ENCODE measurements around the gene CEP128. TPM values are rescaled to one million over a fixed set of nuclear protein-coding genes. Genes with fewer than 3 reads are reported as not detected.

CEP128 gene
- total RNA-seq, 1 experiment from 2014 or later: 9.5 TPM

DNA sequence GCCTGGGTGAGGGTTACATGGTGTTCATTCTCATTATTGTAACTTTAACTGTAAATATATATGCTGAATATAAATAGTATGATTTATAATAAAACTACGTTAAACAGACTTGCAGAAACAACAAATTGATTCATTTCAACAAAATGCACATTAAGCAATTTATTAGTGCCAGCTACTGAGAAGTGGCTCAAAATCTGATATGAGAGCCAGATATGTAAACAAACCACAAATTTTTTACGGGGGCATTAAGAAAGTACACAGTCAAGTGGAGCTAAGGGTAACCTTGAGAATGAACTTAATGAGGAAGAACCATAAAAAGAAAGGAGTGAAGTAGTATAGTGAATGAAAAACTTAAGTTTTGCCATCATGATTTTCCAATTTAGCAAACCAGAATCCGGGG is 40.3 kb downstream of the CEP128 start:
- no peak for DNase-seq (ENCODE audit: low read depth)

DNA sequence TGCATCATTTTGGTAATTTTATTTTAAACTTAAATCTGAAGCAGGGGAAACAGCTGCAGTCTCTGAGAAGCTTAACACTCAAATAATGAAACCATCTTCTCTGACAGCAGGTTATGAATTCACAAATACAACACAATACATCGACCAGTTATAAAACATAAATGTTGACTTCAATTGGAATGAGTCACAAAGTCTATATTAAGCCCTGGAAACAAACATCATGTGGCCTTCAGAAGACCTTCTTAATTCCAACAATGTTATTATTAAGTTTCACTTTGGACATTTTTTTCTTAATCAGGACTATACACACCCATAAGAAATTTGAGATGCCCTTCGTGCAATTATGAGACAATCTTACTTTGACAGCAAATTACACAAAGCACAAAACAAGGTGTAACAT is 68.9 kb downstream of the CEP128 start:
- DNase-seq (ENCODE audit: low read depth): no peak

DNA sequence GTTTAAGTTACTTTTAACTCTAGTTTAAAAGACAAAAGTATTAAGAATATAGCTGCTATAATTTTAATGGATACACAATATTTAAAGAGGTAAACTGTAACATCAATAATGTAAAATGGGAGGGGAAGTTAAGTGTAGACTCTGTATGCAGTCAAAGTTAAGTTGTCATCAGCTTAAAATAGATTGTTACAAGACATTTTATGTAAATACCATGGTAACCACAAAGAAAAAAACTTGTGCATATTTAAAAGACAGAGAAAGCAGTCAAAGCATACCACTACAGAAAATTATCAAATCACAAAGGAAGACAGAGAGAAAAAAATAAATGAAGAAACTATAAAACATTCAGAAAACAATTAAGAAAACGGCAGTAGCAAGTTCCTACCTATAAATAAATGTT is 73.3 kb downstream of the CEP128 start:
- DNase-seq (ENCODE audit: low read depth): no peak

DNA sequence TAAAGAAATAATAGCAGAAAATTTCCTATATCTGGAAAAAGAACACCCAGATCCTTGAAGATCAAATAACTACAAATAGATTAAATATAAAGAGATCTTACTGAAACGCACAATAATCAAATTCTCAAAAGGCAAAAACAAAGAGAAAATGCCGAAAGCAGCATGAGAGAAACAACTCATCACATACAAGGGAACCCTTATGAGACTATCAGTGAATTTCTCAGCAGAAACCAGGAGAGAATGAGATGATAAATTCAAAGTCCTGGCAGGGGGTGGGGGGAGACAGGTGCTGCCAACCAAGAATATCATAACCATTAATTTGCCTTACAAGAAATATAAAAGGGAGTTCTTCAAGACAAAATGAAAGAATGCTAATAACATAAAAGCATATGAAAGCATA is 73.7 kb downstream of the CEP128 start:
- DNase-seq (ENCODE audit: low read depth): no peak

DNA sequence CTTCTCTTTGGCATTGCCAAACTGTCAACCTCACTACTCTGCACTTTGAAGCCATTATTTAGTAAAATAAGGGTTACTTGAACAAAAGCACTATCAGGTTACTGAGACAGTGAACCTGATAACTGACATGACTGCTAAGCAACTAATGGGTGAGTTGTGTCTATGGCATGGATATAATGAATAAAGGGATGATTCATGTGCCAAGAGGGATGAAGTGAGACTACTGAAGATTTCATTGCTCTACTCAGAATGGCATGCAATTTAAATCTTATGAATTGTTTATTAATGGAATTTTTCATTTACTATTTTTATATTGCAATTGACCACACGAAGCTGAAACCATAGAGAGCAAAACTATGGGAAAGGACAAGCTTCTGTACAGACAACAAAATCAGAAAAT is 74.4 kb downstream of the CEP128 start:
- no peak for DNase-seq (ENCODE audit: low read depth)

DNA sequence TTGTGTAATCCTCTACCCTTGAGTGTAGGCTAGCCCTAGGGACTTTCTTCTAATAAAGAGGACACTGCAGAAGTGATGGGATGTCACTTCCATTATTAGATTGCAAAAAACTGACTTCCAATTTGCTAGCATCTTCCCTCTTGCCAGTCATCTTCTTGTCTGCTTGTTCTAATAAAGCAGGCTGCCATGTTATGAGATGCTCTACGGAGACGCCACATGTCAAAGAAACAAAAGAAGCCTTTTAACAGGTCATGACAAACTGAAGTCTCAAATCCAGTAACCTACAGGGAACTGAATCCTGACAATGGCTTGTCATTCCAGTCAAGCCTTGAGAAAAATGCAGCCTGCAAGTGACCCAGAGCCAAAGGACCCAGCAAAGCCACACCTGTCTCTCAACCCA is 76.0 kb downstream of the CEP128 start:
- DNase-seq (ENCODE audit: low read depth): no peak

DNA sequence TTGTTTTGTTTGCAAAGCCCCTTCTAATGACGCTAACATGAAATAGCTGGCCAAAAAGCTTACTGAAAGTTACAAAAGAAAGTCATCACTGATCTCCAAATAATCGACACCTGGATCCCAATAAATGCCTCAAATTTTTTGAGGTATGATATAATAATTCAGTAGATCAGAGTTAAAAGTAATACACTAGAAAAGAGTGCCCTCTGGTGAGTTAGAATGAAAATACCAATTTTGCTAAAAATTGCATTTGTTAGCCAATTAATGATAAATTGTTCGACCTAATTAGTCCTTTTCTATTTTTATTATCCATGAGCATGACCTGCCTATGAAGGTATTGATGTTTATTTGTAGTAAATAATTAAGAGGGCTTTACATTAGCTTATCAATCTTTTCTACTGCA is 78.6 kb downstream of the CEP128 start:
- no peak for DNase-seq (ENCODE audit: low read depth)

DNA sequence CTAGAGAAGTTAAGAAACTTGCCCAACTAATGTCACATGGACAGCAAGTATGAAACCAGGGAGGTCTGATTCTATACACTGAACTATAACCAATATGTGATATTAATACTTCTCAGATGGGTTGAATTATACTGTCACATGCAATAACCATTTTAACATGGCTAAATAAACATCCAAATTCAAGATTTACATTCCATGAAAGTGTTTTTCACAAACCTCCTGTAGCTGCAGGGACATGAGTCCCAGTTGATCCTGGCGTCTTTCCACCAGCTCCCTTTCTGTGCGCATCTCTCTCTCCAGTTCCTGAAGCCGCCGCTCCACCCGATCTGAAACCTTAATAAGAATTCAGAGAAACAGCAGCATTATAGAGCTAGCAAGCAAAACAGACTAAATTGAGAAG is 79.0 kb downstream of the CEP128 start:
- DNase-seq (ENCODE audit: low read depth): no peak

DNA sequence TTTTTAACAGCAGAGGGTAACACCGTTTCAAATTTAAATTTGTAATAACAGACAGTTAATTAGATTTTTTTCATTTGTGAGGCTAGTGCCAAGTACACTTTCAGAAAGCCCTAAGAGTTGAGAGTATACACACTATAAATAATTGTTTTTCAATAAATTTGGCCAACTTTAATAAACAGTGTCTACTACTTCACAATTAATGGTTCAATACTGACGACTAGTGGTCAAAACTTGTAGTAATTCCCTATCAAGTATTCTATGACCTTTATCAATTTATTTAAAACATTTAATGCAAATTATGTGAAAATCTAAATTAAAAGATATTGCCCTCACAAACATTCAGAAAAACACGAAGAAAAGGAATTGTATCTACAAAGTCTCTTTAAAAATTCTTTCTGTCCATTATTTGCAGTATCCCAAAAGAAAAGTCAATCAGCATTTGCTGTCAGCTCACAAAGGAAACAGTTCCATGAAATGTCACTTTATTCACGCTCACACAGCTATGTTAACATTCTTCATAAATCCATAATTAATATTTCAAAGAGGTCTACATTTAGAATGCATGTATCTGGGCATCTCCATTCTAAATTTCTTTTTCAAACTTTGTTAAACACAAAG is 91.2 kb downstream of the CEP128 start:
- peak; percentile 16 for DNase-seq (ENCODE audit: low read depth)

DNA sequence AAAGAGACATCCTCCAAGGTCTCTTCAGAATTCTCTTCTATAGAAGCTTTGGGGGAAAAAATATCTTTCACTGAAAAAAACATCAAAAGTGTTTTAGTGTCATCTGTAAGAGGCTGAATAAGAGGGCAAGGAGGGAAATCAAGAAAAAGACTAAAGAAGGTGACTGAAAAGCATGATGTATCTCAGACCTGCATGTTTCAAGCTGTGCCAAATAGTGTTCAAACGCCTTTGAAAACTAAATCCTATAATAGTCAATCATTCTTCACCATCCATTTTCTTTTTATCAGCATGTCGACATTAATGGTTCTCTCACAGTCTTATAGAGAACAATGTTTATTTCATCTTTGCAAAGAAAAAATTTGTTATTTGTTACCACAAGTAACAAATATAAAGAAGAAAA is 94.5 kb downstream of the CEP128 start:
- DNase-seq (ENCODE audit: low read depth): no peak

DNA sequence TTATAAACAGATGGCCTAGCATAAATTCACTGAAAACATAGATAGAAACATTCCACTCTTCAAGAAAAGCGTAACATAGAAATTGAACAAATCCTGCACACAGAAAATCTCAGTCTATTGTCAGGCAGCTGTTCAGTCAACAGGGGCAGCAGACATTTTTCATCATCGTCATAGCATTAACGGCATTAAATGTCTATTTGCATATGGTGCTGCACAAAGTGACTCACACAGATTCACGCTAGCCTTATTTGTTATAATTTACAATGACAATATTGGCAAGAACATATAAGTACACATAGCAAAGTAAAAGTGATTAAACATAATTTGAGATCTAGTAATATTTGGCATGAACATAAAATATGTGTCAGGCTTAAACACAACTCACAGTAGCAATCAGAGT is 95.7 kb downstream of the CEP128 start:
- no peak for DNase-seq (ENCODE audit: low read depth)

DNA sequence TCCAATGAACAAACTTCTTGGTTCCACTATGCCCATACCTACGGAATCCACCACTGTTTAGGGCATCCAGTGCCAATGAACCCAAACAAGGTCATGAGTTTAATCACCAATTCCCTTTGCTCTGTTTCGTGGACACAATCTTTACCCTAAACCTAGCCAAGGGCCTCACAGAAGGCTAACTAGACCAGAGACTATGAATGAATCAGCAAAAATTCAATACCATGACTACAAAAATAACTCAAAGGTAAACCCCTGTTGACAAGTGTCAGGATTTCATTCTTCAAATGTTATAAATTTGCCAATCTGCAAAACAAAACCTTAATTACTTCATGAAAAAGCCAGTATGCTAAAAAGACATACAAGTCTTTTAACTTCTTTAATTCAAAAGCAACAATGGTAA is 96.7 kb downstream of the CEP128 start:
- no peak for DNase-seq (ENCODE audit: low read depth)

DNA sequence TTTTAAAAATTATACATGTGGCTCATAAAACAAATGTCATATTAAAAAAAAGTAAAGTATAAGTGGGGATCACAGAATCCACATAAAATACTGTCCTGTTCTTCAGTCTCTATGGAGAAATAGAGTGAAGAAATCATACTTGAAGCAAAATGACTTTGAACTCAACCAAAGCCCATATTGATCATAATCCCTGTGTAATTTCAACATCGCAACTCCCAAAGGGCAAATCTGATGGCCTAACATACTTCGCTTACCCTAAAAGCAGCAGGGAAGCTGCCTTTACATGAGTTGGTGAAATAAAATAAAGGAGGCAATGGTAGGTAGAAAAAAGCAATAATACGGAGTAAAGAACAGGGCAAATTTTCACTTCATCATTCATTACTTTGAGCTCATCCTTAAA is 101.8 kb downstream of the CEP128 start:
- DNase-seq (ENCODE audit: low read depth): no peak

DNA sequence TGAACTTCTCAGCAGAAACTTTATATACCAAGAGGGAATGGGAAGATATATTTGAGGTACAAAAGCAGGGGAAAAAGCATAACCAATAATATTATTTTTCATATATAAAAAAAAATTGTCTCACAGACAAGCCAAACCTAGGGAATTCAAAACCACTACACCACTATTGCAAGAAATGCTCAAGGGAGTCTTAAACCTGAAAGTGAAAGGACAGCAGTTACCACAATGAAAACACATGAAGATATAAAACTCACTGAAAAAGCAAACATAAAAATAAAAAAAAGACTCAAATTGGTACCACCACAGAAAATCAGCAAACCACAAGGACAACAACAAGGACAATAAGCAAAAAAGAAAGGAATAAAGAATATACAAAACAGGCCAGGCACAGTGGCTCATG is 131.9 kb downstream of the CEP128 start:
- no peak for DNase-seq (ENCODE audit: low read depth)

DNA sequence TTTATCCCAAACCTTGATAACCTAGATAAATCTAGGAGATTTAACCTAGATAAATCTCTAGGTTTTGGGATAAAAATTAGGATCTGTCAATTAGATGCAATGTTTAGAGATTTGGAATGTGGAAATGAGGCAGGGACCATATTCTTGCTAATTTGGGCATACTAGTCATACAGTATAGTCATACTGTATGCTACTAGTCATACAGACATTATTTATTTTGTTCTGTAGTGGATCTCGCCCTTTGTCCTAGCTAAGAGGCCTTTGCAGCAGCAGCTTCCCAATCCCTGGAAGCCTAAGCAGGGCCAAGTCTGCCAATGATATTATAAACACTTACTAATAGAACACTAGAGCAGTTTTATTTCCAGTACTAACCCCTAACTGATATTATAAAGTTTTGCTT is 136.4 kb downstream of the CEP128 start:
- no peak for DNase-seq (ENCODE audit: low read depth)

DNA sequence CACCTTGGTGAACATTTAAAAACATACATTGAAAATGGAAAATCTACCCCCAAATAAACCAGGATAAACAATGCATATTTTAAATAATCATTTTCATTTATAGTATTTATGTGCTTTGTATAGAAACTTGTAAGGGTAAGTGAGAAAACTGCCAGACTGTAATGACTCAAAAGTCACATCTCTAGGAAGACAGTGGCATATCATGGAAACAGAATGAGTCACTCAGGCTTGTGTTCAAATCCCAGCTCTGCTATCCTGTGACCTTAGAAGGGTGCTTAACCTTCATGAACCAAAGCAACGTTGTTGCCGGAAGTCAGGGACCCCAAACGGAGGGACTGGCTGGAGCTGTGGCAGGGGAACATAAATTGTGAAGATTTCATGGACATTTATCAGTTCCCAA is 142.7 kb downstream of the CEP128 start:
- no peak for DNase-seq (ENCODE audit: low read depth)

DNA sequence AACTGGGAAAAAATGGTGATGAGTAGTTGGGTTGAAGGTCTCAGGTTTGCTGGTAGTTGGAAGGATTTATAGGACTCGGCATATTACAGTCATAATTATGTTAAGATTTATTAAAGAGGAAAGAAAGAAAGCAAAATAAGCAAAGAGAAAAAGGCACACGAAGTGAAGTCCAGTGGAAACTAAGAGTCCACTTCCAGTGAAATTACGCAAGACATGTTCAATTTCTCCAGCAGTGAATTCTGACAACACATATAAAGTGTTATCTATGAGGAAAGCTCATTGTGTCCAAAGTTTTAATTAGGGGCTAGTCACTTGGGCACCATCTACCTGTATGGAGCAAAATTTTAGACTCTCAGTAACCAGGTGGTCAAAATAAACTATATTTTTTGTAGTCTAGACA is 143.3 kb downstream of the CEP128 start:
- no peak for DNase-seq (ENCODE audit: low read depth)

DNA sequence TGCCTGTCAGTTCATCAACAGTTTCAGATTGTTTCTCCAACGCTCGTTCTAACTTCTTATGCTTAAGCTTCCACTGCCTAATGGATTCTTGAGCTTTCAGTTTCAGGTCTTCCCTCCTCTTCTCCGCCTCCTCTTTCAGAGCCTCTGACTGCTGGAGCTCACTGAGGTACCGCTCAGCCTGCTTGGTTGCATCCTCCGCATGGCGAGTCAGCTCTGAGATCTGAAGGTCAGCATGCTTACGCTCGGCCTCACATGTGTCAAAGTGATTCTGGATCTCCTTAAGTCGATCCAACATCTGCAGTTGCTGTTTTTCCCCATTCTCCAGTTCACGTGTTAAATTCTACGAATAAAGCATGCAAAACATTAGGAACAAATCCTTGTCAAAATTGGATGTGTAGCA is 148.8 kb downstream of the CEP128 start:
- no peak for DNase-seq (ENCODE audit: low read depth)

DNA sequence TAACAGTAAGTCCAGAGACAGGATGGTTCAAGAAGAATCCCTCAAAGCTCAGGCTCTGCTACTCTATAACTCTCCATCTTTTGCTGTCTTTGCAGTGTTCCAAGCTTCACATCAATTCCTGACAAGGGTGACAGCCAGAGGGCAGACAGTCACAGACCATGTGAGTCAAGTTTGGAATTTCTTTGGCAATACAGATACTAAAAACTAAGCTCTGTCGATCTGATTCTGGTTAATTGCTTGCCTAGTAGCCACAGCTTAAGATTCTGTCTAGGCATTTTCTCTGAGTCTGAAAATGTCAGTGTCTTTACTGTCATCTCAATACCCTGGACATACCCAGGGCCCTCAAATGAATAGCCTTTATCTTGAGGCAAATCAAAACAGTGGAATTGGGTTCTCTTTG is 153.7 kb downstream of the CEP128 start:
- DNase-seq (ENCODE audit: low read depth): no peak

DNA sequence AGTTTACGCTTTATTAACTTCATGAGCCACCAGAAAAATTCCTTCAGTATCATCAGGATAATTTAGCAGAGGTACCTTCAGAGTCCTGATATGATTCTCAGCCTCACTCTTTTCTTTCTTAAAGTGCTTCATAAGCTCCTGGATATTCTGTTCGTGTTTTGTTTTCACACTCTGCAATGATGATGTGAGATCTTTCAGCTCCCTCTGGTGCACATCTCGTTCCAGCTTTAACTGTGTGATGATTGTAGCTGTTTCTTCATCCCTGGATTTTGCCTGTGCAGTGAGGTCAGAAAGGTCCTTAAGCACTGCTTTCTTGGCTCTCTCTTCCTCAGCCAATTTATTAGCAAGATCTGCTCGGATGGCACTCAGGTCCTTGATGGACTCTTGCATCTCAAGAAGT is 156.7 kb downstream of the CEP128 start:
- DNase-seq (ENCODE audit: low read depth): no peak

DNA sequence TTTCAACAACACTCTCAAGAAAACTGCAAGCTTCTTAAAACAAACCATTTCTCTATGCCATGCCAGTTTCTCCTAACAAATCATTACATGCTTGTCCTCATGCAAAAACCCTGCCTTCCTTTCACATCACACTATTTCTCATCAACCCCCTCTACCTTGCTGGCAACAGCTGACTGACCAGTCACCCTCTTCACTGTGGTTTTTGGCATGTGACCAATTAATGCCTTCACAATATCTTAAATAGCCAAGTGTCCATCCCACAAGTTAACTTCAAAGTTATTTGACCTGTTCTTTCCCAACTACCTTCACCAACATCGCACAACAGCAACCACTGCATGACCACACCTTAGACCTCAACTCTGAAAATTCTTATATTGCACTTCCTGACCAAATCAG is 159.6 kb downstream of the CEP128 start:
- DNase-seq (ENCODE audit: low read depth): no peak

DNA sequence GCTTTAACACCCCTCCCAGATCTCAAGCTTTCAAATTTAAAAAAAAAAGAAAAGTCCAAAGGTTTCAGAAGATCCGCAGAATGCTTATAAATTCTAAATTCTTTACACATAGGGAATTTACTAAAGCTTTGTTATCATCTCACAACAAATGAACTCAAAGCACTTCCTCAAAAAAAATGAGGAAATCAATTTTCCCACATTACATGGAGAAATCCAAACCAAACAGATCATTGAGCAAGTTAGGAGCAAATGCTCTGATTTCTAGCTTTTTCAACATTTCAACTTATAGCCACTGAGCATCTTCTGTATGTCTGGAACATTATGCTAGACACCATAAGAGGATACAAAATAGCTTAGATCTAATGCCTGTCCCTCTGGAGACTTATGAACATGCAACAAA is 161.0 kb downstream of the CEP128 start:
- no peak for DNase-seq (ENCODE audit: low read depth)

DNA sequence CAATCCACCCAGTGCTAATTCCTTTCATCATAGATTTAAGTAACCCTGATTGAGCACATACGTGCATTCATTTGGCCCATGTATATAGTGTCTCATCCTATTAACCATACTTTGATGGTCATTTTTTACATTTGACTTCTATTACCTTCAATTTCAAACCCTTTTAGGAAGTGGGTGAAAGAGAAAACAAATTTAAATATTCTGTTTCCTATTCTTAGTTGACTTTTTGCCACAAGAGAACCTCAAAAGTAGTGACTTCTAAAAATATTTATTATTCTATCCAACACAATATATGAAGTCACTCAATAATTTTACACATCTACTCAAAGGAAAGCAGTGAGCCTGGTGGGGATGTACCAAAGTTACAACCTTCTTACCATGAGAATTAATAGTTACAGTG is 164.9 kb downstream of the CEP128 start:
- no peak for DNase-seq (ENCODE audit: low read depth)

DNA sequence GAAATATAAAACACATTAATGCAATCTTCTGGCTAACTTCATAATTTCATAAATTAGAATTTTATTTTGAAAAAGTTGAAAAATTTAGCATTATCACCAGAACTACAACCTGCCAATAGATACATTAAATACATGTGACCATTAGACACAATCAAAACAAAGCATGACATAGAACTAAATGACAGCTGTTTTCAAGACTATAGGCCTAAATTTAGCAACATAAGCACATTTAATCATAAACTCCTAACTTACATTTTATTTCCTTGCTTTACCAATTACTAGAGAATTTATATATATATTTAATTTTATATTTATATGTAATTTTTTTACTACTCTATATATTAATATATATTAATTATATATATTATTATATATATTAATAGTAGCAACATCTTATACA is 165.4 kb downstream of the CEP128 start:
- no peak for DNase-seq (ENCODE audit: low read depth)

DNA sequence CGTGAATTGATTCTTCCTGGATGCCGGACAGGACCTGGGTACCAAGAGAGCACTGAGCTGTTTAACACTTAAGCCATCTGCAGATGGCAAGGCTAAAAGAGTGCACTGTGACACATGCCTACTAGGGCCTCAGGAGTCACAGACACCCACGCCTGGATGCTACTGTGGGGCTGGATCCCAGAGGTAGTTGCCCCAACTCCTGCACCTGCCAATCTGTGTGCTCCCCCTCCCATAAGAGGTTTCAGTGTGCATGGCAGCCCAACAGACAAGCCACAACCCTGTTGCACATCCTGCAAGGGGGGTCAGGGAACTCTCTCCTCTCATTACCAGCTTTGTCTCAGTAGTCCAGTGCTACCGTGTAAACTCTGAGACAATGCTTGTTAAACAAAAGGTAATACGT is 169.0 kb downstream of the CEP128 start:
- DNase-seq (ENCODE audit: low read depth): no peak

Measured in Daoy (cell line).